Osteoblast (primary cell): ENCODE data around the gene UMODL1. TPM values are rescaled to one million over a fixed set of nuclear protein-coding genes. Genes with fewer than 3 reads are reported as not detected.
A peak's percentile ranks its signal among the peaks of the same experiment; 100 is the strongest.

Experiments
- DNase-seq: peaks from one replicate; pipeline ENCODE4 v3.0.0; 2011; ENCODE audit warnings: low spot score, mixed read lengths; ENCODE audit not compliant: insufficient read length; ENCODE audit errors: missing footprints
- H2AFZ ChIP-seq: 2 replicates; pipeline ENCODE4 v1.6.0; 2011; ENCODE audit warnings: mild to moderate bottlenecking, low read length
- H3K27ac ChIP-seq: 2 replicates; pipeline ENCODE4 v1.5.1; 2011; ENCODE audit warnings: mild to moderate bottlenecking, low read depth, low read length, moderate library complexity
- H3K27me3 ChIP-seq: 2 replicates; pipeline ENCODE4 v1.6.0; 2012; ENCODE audit warnings: mild to moderate bottlenecking, control low read depth, inconsistent platforms, low read length, moderate library complexity; ENCODE audit not compliant: insufficient read depth
- H3K36me3 ChIP-seq: 2 replicates; pipeline ENCODE4 v1.5.1; 2011; ENCODE audit warnings: mild to moderate bottlenecking, low read length, control low read depth, moderate library complexity; ENCODE audit not compliant: insufficient read depth
- H3K4me1 ChIP-seq: 2 replicates; pipeline ENCODE4 v1.5.1; 2011; ENCODE audit warnings: mild to moderate bottlenecking, low read length, control low read depth, moderate library complexity; ENCODE audit not compliant: insufficient read depth
- H3K4me2 ChIP-seq: 2 replicates; pipeline ENCODE4 v1.6.0; 2011; ENCODE audit warnings: mild to moderate bottlenecking, low read length; ENCODE audit not compliant: insufficient read depth
- H3K4me3 ChIP-seq: fragments of 200-600 bp; sonication (generic); 3 replicates; pipeline ENCODE4 v1.5.1; 2012; ENCODE audit warnings: mild to moderate bottlenecking, low read length, inconsistent platforms; ENCODE audit not compliant: insufficient read depth
- H3K79me2 ChIP-seq: 2 replicates; pipeline ENCODE4 v1.6.0; 2012; ENCODE audit warnings: mild to moderate bottlenecking, low read length, control low read depth, inconsistent platforms; ENCODE audit not compliant: insufficient read depth
- H3K9me3 ChIP-seq: 2 replicates; pipeline ENCODE4 v1.5.1; 2011; ENCODE audit warnings: low read depth, low read length, control low read depth
- H4K20me1 ChIP-seq: 2 replicates; pipeline ENCODE4 v1.6.0; 2012; ENCODE audit warnings: mild to moderate bottlenecking, low read length, control low read depth; ENCODE audit not compliant: insufficient read depth
- total RNA-seq: library from RNA; depleted of rRNA; stranded (reverse); fragments of >200 nt; gene quantifications from 2 replicates; pipeline ENCODE4 v1.2.3, GENCODE V29; 2012
- TF ChIP-seq, protein P1 (sequence below): IDR thresholded peaks from 2 replicates; pipeline ENCODE4 v1.5.1; 2011; ENCODE audit warnings: mild to moderate bottlenecking, low read depth, low read length, moderate library complexity; ENCODE audit errors: extremely low read depth

UMODL1 gene
- total RNA-seq, 1 donor, result not detected

DNA sequence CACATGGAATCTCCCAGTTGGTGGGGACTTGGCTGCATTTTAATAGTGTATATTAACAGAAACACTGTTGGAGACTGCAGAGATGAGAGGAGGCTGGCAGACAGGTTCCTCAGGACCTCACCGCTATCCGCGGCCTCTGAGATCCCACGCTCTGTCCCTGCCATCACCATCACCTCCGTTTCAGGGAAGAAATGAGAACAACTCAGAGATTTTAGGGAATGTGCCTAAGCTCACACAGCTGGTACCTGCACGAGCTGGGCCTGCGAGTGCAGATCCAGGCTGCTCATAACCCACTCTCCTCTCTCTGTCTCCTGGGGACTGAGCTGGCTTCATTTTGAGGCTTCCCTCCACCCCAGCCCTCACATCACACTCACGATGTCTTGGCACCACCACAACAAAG, 62.0 kb downstream of the UMODL1 start:
- TF ChIP-seq, protein P1, sequence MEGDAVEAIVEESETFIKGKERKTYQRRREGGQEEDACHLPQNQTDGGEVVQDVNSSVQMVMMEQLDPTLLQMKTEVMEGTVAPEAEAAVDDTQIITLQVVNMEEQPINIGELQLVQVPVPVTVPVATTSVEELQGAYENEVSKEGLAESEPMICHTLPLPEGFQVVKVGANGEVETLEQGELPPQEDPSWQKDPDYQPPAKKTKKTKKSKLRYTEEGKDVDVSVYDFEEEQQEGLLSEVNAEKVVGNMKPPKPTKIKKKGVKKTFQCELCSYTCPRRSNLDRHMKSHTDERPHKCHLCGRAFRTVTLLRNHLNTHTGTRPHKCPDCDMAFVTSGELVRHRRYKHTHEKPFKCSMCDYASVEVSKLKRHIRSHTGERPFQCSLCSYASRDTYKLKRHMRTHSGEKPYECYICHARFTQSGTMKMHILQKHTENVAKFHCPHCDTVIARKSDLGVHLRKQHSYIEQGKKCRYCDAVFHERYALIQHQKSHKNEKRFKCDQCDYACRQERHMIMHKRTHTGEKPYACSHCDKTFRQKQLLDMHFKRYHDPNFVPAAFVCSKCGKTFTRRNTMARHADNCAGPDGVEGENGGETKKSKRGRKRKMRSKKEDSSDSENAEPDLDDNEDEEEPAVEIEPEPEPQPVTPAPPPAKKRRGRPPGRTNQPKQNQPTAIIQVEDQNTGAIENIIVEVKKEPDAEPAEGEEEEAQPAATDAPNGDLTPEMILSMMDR, result no peak
- Histone ChIP-seq H3K27ac (no peak overlapping the region), H4K20me1 (no peaks in the 10 kb centered on the region)

DNA sequence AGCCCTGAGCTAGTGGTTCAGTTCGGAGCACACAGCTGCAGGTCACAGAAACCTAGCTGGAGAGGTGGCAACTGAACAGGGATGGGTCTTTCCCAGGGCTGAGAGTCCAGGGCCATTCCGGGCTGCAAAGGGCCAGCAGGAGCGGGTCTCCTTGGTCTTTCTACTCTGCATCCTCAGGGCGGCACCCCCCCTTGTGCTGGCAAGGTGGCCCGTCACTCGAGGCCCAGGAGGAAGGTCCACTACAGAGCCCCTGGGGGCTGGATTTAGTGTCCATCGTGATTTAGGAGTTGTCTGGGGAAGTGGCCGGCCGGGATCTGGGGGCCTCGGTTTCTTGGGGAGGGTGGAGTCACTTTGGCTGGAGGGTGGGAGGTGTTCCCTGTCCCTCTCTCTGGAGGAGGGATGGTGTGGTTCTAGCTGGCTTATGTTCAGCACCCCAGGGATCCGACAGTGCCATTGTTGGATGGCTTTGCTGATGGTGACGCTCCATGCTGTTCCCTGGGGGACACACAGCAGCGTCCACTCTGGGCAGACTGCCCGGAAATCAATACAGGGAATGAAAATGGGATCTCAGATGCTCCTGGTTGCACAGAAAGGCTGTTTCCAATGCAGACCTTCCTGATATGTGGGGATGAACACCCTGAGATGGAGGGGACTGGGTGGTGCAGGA, 64.4 kb downstream of the UMODL1 start:
- Histone ChIP-seq H3K9me3 (no peaks in the 10 kb centered on the region), H3K79me2 (no peaks in the 10 kb centered on the region), H2AFZ (no peak overlapping the region), H3K27ac (no peak overlapping the region), H3K27me3 (peaks cover 14% of the 10 kb centered on the region), H3K4me2 (no peak overlapping the region), H3K4me1 (no peaks in the 10 kb centered on the region), H3K36me3 (no peaks in the 10 kb centered on the region), H4K20me1 (no peaks in the 10 kb centered on the region), H3K4me3 (no peak overlapping the region)
- DNase-seq, result peak; percentile 54
- TF ChIP-seq, protein P1, result no peak

More for the DNA sequence above, 62.0 kb downstream of the UMODL1 start:
- peak; percentile 66 for DNase-seq
- Histone ChIP-seq H3K4me1 (no peaks in the 10 kb centered on the region), H3K79me2 (no peaks in the 10 kb centered on the region), H3K9me3 (no peaks in the 10 kb centered on the region), H3K4me2 (no peak overlapping the region), H3K36me3 (no peaks in the 10 kb centered on the region), H3K27me3 (peaks cover 18% of the 10 kb centered on the region), H2AFZ (no peak overlapping the region), H3K4me3 (no peak overlapping the region)

DNA sequence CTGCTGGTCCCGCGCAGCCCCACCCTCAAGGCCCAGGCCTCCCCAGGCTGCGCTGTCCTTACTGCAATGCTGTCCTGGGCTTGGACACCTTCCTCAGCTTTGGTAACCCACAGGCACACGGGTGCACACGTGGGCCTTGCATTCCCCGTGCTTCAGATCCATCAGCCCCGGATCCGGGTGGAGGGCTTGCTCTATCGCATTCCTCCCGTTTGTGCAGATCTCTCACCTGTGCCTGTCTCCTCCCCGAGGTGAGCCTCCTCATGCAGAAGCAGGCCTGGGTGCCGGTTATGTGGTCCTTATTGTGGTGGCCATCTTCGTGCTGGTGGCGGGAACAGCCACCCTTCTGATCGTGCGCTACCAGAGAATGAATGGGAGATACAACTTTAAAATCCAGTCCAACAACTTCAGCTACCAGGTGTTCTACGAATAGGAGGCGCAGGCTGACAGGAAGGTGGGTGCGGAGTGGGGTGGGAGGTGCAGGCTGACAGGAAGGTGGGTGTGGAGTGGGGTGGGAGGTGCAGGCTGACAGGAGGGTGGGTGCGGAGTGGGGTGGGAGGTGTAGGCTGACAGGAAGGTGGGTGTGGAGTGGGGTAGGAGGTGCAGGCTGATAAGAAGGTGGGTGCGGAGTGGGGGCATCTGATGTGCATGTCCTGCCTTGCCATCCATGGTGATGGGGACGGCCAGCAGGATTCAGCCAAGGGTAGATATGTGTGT, 66.2 kb downstream of the UMODL1 start:
- TF ChIP-seq, protein P1, result no peak
- no peak overlapping the region for H3K4me2 ChIP-seq
- H3K9me3 ChIP-seq, result no peaks in the 10 kb centered on the region
- H3K27me3 ChIP-seq, result peaks cover 13% of the 10 kb centered on the region
- H3K27ac ChIP-seq, result no peak overlapping the region
- no peaks in the 10 kb centered on the region for H4K20me1 ChIP-seq
- H3K4me3 ChIP-seq, result no peak overlapping the region
- H3K4me1 ChIP-seq, result no peaks in the 10 kb centered on the region
- peak; percentile 39 for DNase-seq
- no peaks in the 10 kb centered on the region for H3K79me2 ChIP-seq
- no peaks in the 10 kb centered on the region for H3K36me3 ChIP-seq
- H2AFZ ChIP-seq, result no peak overlapping the region

DNA sequence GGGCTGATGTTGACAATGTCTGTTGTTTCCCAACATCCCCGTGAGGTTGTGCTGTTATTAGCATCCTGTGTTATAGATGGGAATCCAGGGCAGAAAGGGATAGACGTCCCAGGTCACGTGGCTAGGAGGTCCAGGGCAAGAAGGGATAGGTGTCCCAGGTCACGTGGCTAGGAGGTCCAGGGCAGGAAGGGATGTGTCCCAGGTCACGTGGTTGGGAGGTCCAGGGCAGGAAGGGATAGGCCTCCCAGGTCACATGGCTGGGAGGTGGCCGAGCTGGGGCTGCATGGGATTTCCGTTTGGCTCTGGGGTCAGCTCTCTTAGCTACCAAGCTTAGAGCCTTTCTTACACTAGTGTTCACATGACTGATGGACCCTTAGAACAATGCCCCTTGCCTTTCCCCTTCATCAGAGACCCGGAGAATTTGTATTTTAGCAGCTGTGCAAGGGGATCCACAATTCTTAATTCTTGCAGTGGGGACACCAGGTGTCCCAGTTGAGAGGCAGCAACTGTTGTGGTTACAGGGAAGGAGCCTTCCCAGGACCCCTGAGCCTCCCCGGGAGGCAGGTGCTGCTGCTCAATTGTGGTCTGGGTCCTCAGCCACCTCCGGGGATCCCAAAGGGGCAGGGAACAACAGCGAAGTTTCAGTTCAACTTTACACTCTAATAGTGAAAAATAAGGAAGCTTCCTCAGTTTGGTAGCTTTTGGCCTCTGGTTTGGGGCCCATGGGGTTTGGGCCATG, 69.2 kb downstream of the UMODL1 start:
- Histone ChIP-seq H3K4me1 (no peaks in the 10 kb centered on the region), H2AFZ (no peak overlapping the region), H3K9me3 (no peaks in the 10 kb centered on the region), H3K79me2 (no peaks in the 10 kb centered on the region), H4K20me1 (no peaks in the 10 kb centered on the region), H3K4me2 (no peak overlapping the region), H3K27me3 (peaks cover 16% of the 10 kb centered on the region), H3K27ac (no peak overlapping the region), H3K36me3 (no peaks in the 10 kb centered on the region), H3K4me3 (no peak overlapping the region)
- peak; percentile 66 for DNase-seq
- TF ChIP-seq, protein P1, result no peak
